Cardiac muscle cell (in vitro differentiated cells and primary cell): ENCODE measurements around the gene MPDZ. TPM values are rescaled to one million over a fixed set of nuclear protein-coding genes. Genes with fewer than 3 reads are reported as not detected.

Experiments
- DNase-seq, 2 donors: peaks; one replicate each; pipeline versions ENCODE4 v3.0.0 to v3.0.0-alpha.2; 2010 to 2017; ENCODE audit warnings: low read depth in 1 of 2, low spot score in 1 of 2
- H3K27ac ChIP-seq: fragments of 200-600 bp; sonication (generic); 2 replicates; pipeline ENCODE4 v1.5.1; 2016
- H3K27me3 ChIP-seq: fragments of 200-600 bp; sonication (generic); 2 replicates; pipeline ENCODE4 v1.6.0; 2016; ENCODE audit warnings: control low read depth
- H3K36me3 ChIP-seq: fragments of 200-600 bp; sonication (generic); 2 replicates; pipeline ENCODE4 v1.5.1; 2016; ENCODE audit warnings: control low read depth
- H3K4me1 ChIP-seq: fragments of 200-600 bp; sonication (generic); 2 replicates; pipeline ENCODE4 v1.8.1; 2017; ENCODE audit warnings: low read depth, mild to moderate bottlenecking, mixed run types
- H3K4me3 ChIP-seq: fragments of 200-600 bp; sonication (generic); 2 replicates; pipeline ENCODE4 v1.5.1; 2016; ENCODE audit warnings: mild to moderate bottlenecking
- H3K9me3 ChIP-seq: fragments of 200-600 bp; sonication (generic); 2 replicates; pipeline ENCODE4 v1.5.1; 2017; ENCODE audit warnings: low read depth, mild to moderate bottlenecking, control low read depth
- CTCF ChIP-seq: IDR thresholded peaks from 2 replicates; pipeline ENCODE4 v1.5.1; 2012; ENCODE audit warnings: low read depth, mild to moderate bottlenecking, low read length
- polyA plus RNA-seq: library from polyadenylated mRNA; unstranded; fragments of >200 nt; fragmentation: Nextera tagmentation; extraction: Ambion mirVana; gene quantifications from 2 replicates; pipeline ENCODE4 v1.2.1, GENCODE V29; 2016
- total RNA-seq: library from RNA; depleted of rRNA; stranded (reverse); fragments of >200 nt; gene quantifications from 2 replicates; pipeline ENCODE4 v1.2.3, GENCODE V29; 2016

The MPDZ gene
- total and polyA plus RNA-seq, 2 experiments from 2014 or later = 31.3 to 83.1 TPM

- no peaks in the 10 kb centered on the region for H3K9me3 ChIP-seq
- no peak for TF ChIP-seq CTCF
- H3K27ac ChIP-seq = no peak overlapping the region
- no peaks in the 10 kb centered on the region for H3K27me3 ChIP-seq
- H3K36me3 ChIP-seq = peaks cover 7% of the 10 kb centered on the region
- no peak for DNase-seq
- no peaks in the 10 kb centered on the region for H3K4me1 ChIP-seq
- H3K4me3 ChIP-seq = no peak overlapping the region
Measured at GRCh38 chr9:13163946-13164345, 115.5 kb downstream of the MPDZ start.

- no peak for TF ChIP-seq CTCF
Measured at GRCh38 chr9:13163287-13163686, 116.2 kb downstream of the MPDZ start.

GRCh38 chr9:13160051-13160450 lies 119.4 kb downstream of the MPDZ start:
- Histone ChIP-seq H3K36me3 (peaks cover 10% of the 10 kb centered on the region), H3K4me1 (no peaks in the 10 kb centered on the region), H3K4me3 (no peak overlapping the region), H3K27me3 (no peaks in the 10 kb centered on the region), H3K27ac (no peak overlapping the region), H3K9me3 (no peaks in the 10 kb centered on the region)
- no peak for DNase-seq
- no peak for TF ChIP-seq CTCF

More at GRCh38 chr9:13163287-13163686, 116.2 kb downstream of the MPDZ start:
- Histone ChIP-seq H3K9me3 (no peaks in the 10 kb centered on the region), H3K36me3 (peaks cover 7% of the 10 kb centered on the region), H3K27me3 (no peaks in the 10 kb centered on the region), H3K4me3 (no peak overlapping the region), H3K4me1 (no peaks in the 10 kb centered on the region), H3K27ac (no peak overlapping the region)
- DNase-seq = no peak

GRCh38 chr9:13158986-13159385 lies 120.5 kb downstream of the MPDZ start:
- Histone ChIP-seq H3K27ac (no peak overlapping the region), H3K4me3 (no peak overlapping the region), H3K4me1 (no peaks in the 10 kb centered on the region), H3K9me3 (no peaks in the 10 kb centered on the region), H3K27me3 (no peaks in the 10 kb centered on the region), H3K36me3 (peaks cover 10% of the 10 kb centered on the region)
- no peak for DNase-seq
- TF ChIP-seq CTCF = no peak

GRCh38 chr9:13151489-13151888 lies 128.0 kb downstream of the MPDZ start:
- no peak for DNase-seq
- Histone ChIP-seq H3K27ac (no peak overlapping the region), H3K4me3 (no peak overlapping the region), H3K4me1 (no peaks in the 10 kb centered on the region), H3K36me3 (peaks cover 24% of the 10 kb centered on the region), H3K27me3 (no peaks in the 10 kb centered on the region), H3K9me3 (no peaks in the 10 kb centered on the region)
- TF ChIP-seq CTCF = no peak

GRCh38 chr9:13149454-13149853 lies 130.0 kb downstream of the MPDZ start:
- no peaks in the 10 kb centered on the region for H3K27me3 ChIP-seq
- no peaks in the 10 kb centered on the region for H3K4me1 ChIP-seq
- no peak overlapping the region for H3K4me3 ChIP-seq
- peaks cover 24% of the 10 kb centered on the region for H3K36me3 ChIP-seq
- no peak for DNase-seq
- no peaks in the 10 kb centered on the region for H3K9me3 ChIP-seq
- no peak overlapping the region for H3K27ac ChIP-seq
- no peak for TF ChIP-seq CTCF
